Peyer's patch (tissue), 4 donors: ENCODE measurements around the gene PCGF3. TPM values are rescaled to one million over a fixed set of nuclear protein-coding genes. Genes with fewer than 3 reads are reported as not detected.
"Not testable (repeated sequence)": the region's sequence is repeated elsewhere in the genome, so short reads cannot be mapped to it uniquely, and the experiment has no call there.

Experiments
- DNase-seq, 3 donors: peaks; one replicate each; pipeline ENCODE4 v3.0.0-alpha.2; 2017 to 2019
- H3K27ac ChIP-seq, 4 donors: fragments of 200-600 bp; sonication (generic); one replicate each; pipeline ENCODE4 v1.5.1; 2016 to 2019
- H3K27me3 ChIP-seq, 2 donors: fragments of 200-600 bp; sonication (generic); one replicate each; pipeline ENCODE4 v1.5.1; 2019
- H3K36me3 ChIP-seq, 3 donors: fragments of 200-600 bp; sonication (generic); one replicate each; pipeline ENCODE4 v1.5.1; 2016 to 2019
- H3K4me1 ChIP-seq, 4 donors: fragments of 200-600 bp; sonication (generic); one replicate each; pipeline ENCODE4 v1.5.1; 2016 to 2019
- H3K4me3 ChIP-seq, 4 donors: fragments of 200-600 bp; sonication (generic); 1 replicate in 3 of 4; 2 replicates in 1 of 4; pipeline ENCODE4 v1.5.1; 2016 to 2019; ENCODE audit warnings: mild to moderate bottlenecking in 1 of 4
- H3K9me3 ChIP-seq, 4 donors: fragments of 200-600 bp; sonication (generic); one replicate each; pipeline ENCODE4 v1.5.1; 2016 to 2019; ENCODE audit warnings: mild to moderate bottlenecking in 1 of 4
- CTCF ChIP-seq, 6 experiments: fragments of 450-650 bp in 4 of 6; fragments of 200-600 bp in 2 of 6; sonication (generic) in 1 of 6; IDR thresholded peaks; one replicate each; pipeline ENCODE4 v1.5.1; 2017 to 2019; ENCODE audit warnings: antibody characterized with exemption in 6 of 6, mild to moderate bottlenecking in 3 of 6, moderate library complexity in 1 of 6
- POLR2A ChIP-seq, 2 donors: fragments of 450-650 bp; IDR thresholded peaks; one replicate each; pipeline ENCODE4 v1.5.1; 2017; ENCODE audit warnings: antibody characterized with exemption in 2 of 2, mild to moderate bottlenecking in 2 of 2, moderate library complexity in 2 of 2
- total RNA-seq, 4 donors: library from RNA; depleted of rRNA; stranded (reverse); fragments of >200 nt; gene quantifications; one replicate each; pipeline ENCODE4 v1.1.0, GENCODE V29; 2016

Gene PCGF3
- total RNA-seq, 4 donors from 2014 or later = 58.3 to 168 (median 93.0) TPM

- no peak overlapping the region for H3K27ac ChIP-seq
- H3K36me3 ChIP-seq = peaks cover 0 to 41% (median 0%) of the 10 kb centered on the region in 3 donors
- H3K4me3 ChIP-seq = no peak overlapping the region
- TF ChIP-seq CTCF (IDR thresholded peaks at IDR 0.05) (no peak), POLR2A (IDR thresholded peaks at IDR 0.05) (no peak)
- H3K9me3 ChIP-seq = no peaks in the 10 kb centered on the region
- peaks cover 0 to 25% (median 0%) of the 10 kb centered on the region in 4 donors for H3K4me1 ChIP-seq
- no peak for DNase-seq
- H3K27me3 ChIP-seq = no peaks in the 10 kb centered on the region
These were observed 24.0 kb downstream of the PCGF3 start for GRCh38 chr4:729336-730315.

GRCh38 chr4:730511-730910 lies 24.9 kb downstream of the PCGF3 start:
- DNase-seq = no peak
- Histone ChIP-seq H3K27ac (no peak overlapping the region), H3K27me3 (no peaks in the 10 kb centered on the region), H3K9me3 (no peaks in the 10 kb centered on the region), H3K4me1 (peaks cover 0 to 18% (median 0%) of the 10 kb centered on the region in 4 donors), H3K36me3 (peaks cover 0 to 50% (median 4%) of the 10 kb centered on the region in 3 donors), H3K4me3 (no peak overlapping the region)
- TF ChIP-seq POLR2A (IDR thresholded peaks at IDR 0.05) (no peak), CTCF (IDR thresholded peaks at IDR 0.05) (no peak)

- H3K27me3 ChIP-seq, DNase-seq, H3K27ac ChIP-seq, H3K4me3 ChIP-seq, H3K9me3 ChIP-seq: not testable (repeated sequence)
- Histone ChIP-seq H3K36me3 (peaks cover 0 to 57% (median 4%) of the 10 kb centered on the region in 3 donors), H3K4me1 (peaks cover 0 to 11% (median 0%) of the 10 kb centered on the region in 4 donors)
These were observed 25.6 kb downstream of the PCGF3 start for GRCh38 chr4:730946-731904.

- not testable (repeated sequence) for H3K4me1 ChIP-seq, H3K27ac ChIP-seq, DNase-seq, H3K9me3 ChIP-seq, H3K4me3 ChIP-seq, H3K27me3 ChIP-seq
- H3K36me3 ChIP-seq = peaks cover 0 to 62% (median 4%) of the 10 kb centered on the region in 3 donors
These were observed 26.3 kb downstream of the PCGF3 start for GRCh38 chr4:731954-732353.

GRCh38 chr4:732486-732885 lies 26.9 kb downstream of the PCGF3 start:
- Histone ChIP-seq H3K36me3 (peaks cover 0 to 64% (median 4%) of the 10 kb centered on the region in 3 donors), H3K27me3 (no peaks in the 10 kb centered on the region), H3K9me3 (no peaks in the 10 kb centered on the region), H3K4me3 (no peak overlapping the region), H3K4me1 (peaks cover 0 to 5% (median 0%) of the 10 kb centered on the region in 4 donors), H3K27ac (no peak overlapping the region)
- no peak for DNase-seq
- TF ChIP-seq CTCF (IDR thresholded peaks at IDR 0.05) (no peak), POLR2A (IDR thresholded peaks at IDR 0.05) (no peak)

- no peaks in the 10 kb centered on the region for H3K27me3 ChIP-seq
- DNase-seq = no peak
- H3K4me1 ChIP-seq = no peaks in the 10 kb centered on the region
- H3K27ac ChIP-seq = no peak overlapping the region
- H3K9me3 ChIP-seq = no peaks in the 10 kb centered on the region
- no peak for TF ChIP-seq POLR2A (IDR thresholded peaks at IDR 0.05)
- TF ChIP-seq CTCF (IDR thresholded peaks at IDR 0.05) = no peak
- no peak overlapping the region for H3K4me3 ChIP-seq
- peaks cover 0 to 70% (median 4%) of the 10 kb centered on the region in 3 donors for H3K36me3 ChIP-seq
These were observed 27.4 kb downstream of the PCGF3 start for GRCh38 chr4:732911-733630.
